ENCODE data around the gene ASRGL1. TPM values are rescaled to one million over a fixed set of nuclear protein-coding genes. Genes with fewer than 3 reads are reported as not detected.

Gene ASRGL1
- total RNA-seq, 4 donors from 2014 or later = 0.66 to 7.6 (median 4.4) TPM; not detected in 1

DNA sequence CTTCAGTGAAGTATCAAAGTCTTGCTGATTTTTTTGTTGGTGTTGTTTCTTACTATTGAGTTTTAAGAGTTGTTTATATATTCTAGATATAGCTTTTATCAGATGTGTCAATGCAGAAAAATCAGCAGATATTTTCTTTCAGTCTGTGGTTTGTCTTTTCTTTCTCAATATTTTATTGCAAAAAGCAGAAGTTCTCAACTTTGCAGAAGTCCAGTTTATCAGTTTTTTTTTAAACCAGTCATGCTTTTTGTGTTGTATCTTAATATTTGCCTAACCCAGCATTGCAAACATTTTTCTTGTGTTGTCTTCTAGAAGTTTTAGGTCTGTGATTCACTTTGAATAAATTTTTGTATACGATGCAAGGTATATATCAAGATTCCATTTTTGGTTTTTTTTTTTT is 7.0 kb downstream of the ASRGL1 start:
- TF ChIP-seq, protein P1, sequence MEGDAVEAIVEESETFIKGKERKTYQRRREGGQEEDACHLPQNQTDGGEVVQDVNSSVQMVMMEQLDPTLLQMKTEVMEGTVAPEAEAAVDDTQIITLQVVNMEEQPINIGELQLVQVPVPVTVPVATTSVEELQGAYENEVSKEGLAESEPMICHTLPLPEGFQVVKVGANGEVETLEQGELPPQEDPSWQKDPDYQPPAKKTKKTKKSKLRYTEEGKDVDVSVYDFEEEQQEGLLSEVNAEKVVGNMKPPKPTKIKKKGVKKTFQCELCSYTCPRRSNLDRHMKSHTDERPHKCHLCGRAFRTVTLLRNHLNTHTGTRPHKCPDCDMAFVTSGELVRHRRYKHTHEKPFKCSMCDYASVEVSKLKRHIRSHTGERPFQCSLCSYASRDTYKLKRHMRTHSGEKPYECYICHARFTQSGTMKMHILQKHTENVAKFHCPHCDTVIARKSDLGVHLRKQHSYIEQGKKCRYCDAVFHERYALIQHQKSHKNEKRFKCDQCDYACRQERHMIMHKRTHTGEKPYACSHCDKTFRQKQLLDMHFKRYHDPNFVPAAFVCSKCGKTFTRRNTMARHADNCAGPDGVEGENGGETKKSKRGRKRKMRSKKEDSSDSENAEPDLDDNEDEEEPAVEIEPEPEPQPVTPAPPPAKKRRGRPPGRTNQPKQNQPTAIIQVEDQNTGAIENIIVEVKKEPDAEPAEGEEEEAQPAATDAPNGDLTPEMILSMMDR (IDR thresholded peaks at IDR 0.05) = no peak
- TF ChIP-seq POLR2A (IDR thresholded peaks at IDR 0.05) = no peak
- peak overlapping the region in 1 of 4 donors; percentile 33 for H3K27ac ChIP-seq
- no peaks in the 10 kb centered on the region for H3K36me3 ChIP-seq
- 82 to 91% methylated on average over 1 of the region's 1 CpG for WGBS, 2 donors
- intact Hi-C loops (cut with DNase I) = no loop called here
- no peak for DNase-seq
- H3K27me3 ChIP-seq = peaks cover 0 to 16% (median 0%) of the 10 kb centered on the region in 4 donors
- H3K4me1 ChIP-seq = peaks cover 0 to 5% (median 0%) of the 10 kb centered on the region in 3 donors
- H3K4me3 ChIP-seq = no peak overlapping the region
- no peaks in the 10 kb centered on the region for H3K9me3 ChIP-seq

GRCh38 chr11:62345861-62346260 is 8.6 kb downstream of the ASRGL1 start:
- H3K27ac ChIP-seq = no peak overlapping the region
- H3K36me3 ChIP-seq = no peaks in the 10 kb centered on the region
- no peaks in the 10 kb centered on the region for H3K9me3 ChIP-seq
- no peaks in the 10 kb centered on the region for H3K4me1 ChIP-seq
- H3K27me3 ChIP-seq = peaks cover 0 to 15% (median 0%) of the 10 kb centered on the region in 4 donors
- 72 to 90% methylated on average over 2 to 5 of the region's 6 CpGs for WGBS, 2 donors
- no peak for DNase-seq
- TF ChIP-seq POLR2A (IDR thresholded peaks at IDR 0.05) = no peak
- TF ChIP-seq, protein P1 (IDR thresholded peaks at IDR 0.05) = no peak
- intact Hi-C loops (cut with DNase I) = no loop called here
- no peak overlapping the region for H3K4me3 ChIP-seq

DNA sequence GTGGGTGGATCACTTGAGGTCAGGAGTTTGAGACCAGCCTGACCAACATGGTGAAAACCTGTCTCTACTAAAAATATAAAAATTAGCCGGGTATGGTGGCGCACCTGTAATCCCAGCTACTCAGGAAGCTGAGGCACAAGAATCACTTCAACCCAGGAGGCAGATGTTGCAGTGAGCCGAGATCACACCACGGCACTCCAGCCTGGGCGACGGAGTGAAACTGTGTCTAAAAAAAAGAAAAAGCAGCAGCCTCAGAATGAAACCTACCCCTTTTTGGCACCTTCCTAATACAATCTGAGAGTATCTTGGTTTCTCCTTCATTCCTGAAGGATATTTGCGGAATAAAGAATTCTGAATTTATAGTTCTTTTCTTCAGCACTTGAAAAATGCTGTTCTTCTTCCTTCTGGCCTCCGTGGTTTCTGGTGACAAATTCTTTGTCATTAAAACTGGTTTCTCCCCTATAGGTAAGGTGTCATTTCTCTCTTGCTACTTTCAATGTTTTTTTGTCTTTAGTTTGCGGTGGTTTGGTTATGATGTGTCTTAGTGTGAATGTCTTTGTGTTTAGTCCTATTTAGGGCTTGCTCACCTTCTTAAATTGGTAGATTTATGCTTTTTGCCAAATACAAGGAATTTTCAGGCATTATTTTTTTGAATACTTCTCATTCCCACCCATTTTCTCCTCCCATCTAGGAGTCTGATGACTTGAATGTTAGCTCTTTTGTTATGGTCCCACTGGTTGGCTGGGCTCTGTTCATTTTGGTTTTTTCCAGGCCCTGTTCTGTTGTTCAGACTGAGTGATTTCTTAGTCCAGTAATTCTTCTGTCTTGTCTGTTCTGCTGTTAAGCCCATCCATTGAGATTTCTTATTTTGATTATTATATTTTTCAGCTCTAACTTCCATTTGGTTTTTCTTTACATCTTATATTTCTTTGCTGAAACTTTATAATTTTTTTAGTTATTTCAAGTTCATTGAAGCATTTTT is 15.4 kb downstream of the ASRGL1 start:
- Histone ChIP-seq H3K36me3 (no peaks in the 10 kb centered on the region), H3K4me1 (peaks cover 0 to 16% (median 0%) of the 10 kb centered on the region in 3 donors), H3K27ac (no peak overlapping the region), H3K9me3 (no peaks in the 10 kb centered on the region), H3K27me3 (peaks cover 0 to 35% (median 0%) of the 10 kb centered on the region in 4 donors), H3K4me3 (no peak overlapping the region)
- no peak for TF ChIP-seq POLR2A (IDR thresholded peaks at IDR 0.05)
- TF ChIP-seq, protein P1 (IDR thresholded peaks at IDR 0.05) = no peak
- intact Hi-C loops (cut with DNase I) = no loop called here
- 81 to 87% methylated on average over 9 of the region's 9 CpGs for WGBS, 2 donors
- DNase-seq = no peak

DNA sequence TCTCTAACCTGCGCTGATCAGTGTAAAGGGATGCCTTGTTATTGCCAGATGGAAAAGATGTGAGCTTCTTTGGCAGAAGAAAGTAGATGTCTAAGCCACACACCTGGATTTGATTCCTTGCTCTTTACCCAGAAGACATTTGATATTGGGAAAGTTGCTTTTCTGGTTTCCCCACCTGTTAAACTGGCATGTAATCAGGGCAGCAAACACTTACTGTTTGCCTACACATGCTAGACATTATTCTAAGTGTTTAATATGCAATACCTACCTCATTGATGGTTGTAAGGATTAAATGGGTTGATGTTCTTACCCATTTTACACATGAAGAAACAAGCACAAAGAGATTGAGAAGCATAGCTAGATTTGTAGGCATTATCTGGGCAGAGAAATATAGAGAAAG is 16.6 kb downstream of the ASRGL1 start:
- no peak overlapping the region for H3K27ac ChIP-seq
- 43 to 60% methylated on average over 1 of the region's 1 CpG for WGBS, 2 donors
- no peak for DNase-seq
- no peaks in the 10 kb centered on the region for H3K36me3 ChIP-seq
- no peak for TF ChIP-seq POLR2A (IDR thresholded peaks at IDR 0.05)
- TF ChIP-seq, protein P1 (IDR thresholded peaks at IDR 0.05) = no peak
- H3K9me3 ChIP-seq = no peaks in the 10 kb centered on the region
- peaks cover 0 to 45% (median 1%) of the 10 kb centered on the region in 4 donors for H3K27me3 ChIP-seq
- intact Hi-C loops (cut with DNase I) = no loop called here
- H3K4me1 ChIP-seq = peaks cover 0 to 16% (median 0%) of the 10 kb centered on the region in 3 donors
- H3K4me3 ChIP-seq = no peak overlapping the region

GRCh38 chr11:62358273-62358672 is 21.0 kb downstream of the ASRGL1 start:
- peaks cover 0 to 35% (median 1%) of the 10 kb centered on the region in 4 donors for H3K27me3 ChIP-seq
- H3K9me3 ChIP-seq = no peaks in the 10 kb centered on the region
- no peak for DNase-seq
- intact Hi-C loops (cut with DNase I) = no loop called here
- WGBS, 2 donors = 88 to 92% methylated on average over 7 of the region's 7 CpGs
- H3K4me3 ChIP-seq = no peak overlapping the region
- H3K36me3 ChIP-seq = no peaks in the 10 kb centered on the region
- TF ChIP-seq, protein P1 (IDR thresholded peaks at IDR 0.05) = no peak
- no peak for TF ChIP-seq POLR2A (IDR thresholded peaks at IDR 0.05)
- no peak overlapping the region for H3K27ac ChIP-seq
- peaks cover 0 to 15% (median 0%) of the 10 kb centered on the region in 3 donors for H3K4me1 ChIP-seq
